ENCODE measurements around the gene BORCS6. TPM values are rescaled to one million over a fixed set of nuclear protein-coding genes. Genes with fewer than 3 reads are reported as not detected.
"Not testable (repeated sequence)": the region's sequence is repeated elsewhere in the genome, so short reads cannot be mapped to it uniquely, and the experiment has no call there.

BORCS6 gene
- polyA plus RNA-seq, 3 donors from 2014 or later = 24.0 to 38.8 (median 27.5) TPM

GRCh38 chr17:8173871-8174322 lies 16.1 kb downstream of the BORCS6 start:
- DNase-seq = no peak
- H3K4me1 Mint-ChIP-seq = peaks cover 44 to 55% of the 10 kb centered on the region in 2 donors
- H3K36me3 Mint-ChIP-seq = no peaks in the 10 kb centered on the region
- H3K9me3 Mint-ChIP-seq = no peaks in the 10 kb centered on the region
- peaks cover 11 to 16% (median 11%) of the 10 kb centered on the region in 3 donors for H3K27me3 Mint-ChIP-seq (ENCODE audit: low read depth in 3 of 3)
- H3K27ac Mint-ChIP-seq = peak overlapping the region; percentile 99 to 100 (median 100)
- peak overlapping the region; percentile 92 to 93 (median 93) for H3K4me3 Mint-ChIP-seq

GRCh38 chr17:8173056-8173870 lies 16.7 kb downstream of the BORCS6 start:
- peaks cover 11 to 16% (median 11%) of the 10 kb centered on the region in 3 donors for H3K27me3 Mint-ChIP-seq (ENCODE audit: low read depth in 3 of 3)
- no peaks in the 10 kb centered on the region for H3K36me3 Mint-ChIP-seq
- peak; percentile 87 to 94 (median 94) for DNase-seq
- no peaks in the 10 kb centered on the region for H3K9me3 Mint-ChIP-seq
- peak overlapping the region; percentile 92 to 93 (median 93) for H3K4me3 Mint-ChIP-seq
- H3K4me1 Mint-ChIP-seq = peaks cover 44 to 55% of the 10 kb centered on the region in 2 donors
- H3K27ac Mint-ChIP-seq = peak overlapping the region; percentile 99 to 100 (median 100)

GRCh38 chr17:8170186-8170585 lies 19.8 kb downstream of the BORCS6 start:
- not testable (repeated sequence) for DNase-seq, H3K4me3 Mint-ChIP-seq, H3K36me3 Mint-ChIP-seq, H3K9me3 Mint-ChIP-seq, H3K27ac Mint-ChIP-seq
- H3K27me3 Mint-ChIP-seq (ENCODE audit: low read depth in 3 of 3) = peaks cover 5 to 15% (median 11%) of the 10 kb centered on the region in 3 donors
- H3K4me1 Mint-ChIP-seq = peaks cover 24 to 35% of the 10 kb centered on the region in 2 donors

GRCh38 chr17:8167526-8167925 lies 22.5 kb downstream of the BORCS6 start:
- Mint-ChIP-seq H3K27ac (no peak overlapping the region), H3K36me3 (no peaks in the 10 kb centered on the region), H3K4me3 (no peak overlapping the region)

GRCh38 chr17:8166731-8167130 lies 23.2 kb downstream of the BORCS6 start:
- Mint-ChIP-seq H3K36me3 (no peaks in the 10 kb centered on the region), H3K27ac (peak overlapping the region in 1 of 6 donors; percentile 9), H3K9me3 (no peaks in the 10 kb centered on the region), H3K27me3 (ENCODE audit: low read depth in 3 of 3) (peaks cover 11 to 26% (median 14%) of the 10 kb centered on the region in 3 donors), H3K4me1 (peaks cover 25 to 29% of the 10 kb centered on the region in 2 donors), H3K4me3 (no peak overlapping the region)
- DNase-seq = no peak

More at GRCh38 chr17:8167526-8167925, 22.5 kb downstream of the BORCS6 start:
- no peaks in the 10 kb centered on the region for H3K9me3 Mint-ChIP-seq
- H3K27me3 Mint-ChIP-seq (ENCODE audit: low read depth in 3 of 3) = peaks cover 9 to 22% (median 14%) of the 10 kb centered on the region in 3 donors
- DNase-seq = no peak
- peaks cover 25 to 31% of the 10 kb centered on the region in 2 donors for H3K4me1 Mint-ChIP-seq

GRCh38 chr17:8164815-8165131 lies 25.2 kb downstream of the BORCS6 start:
- Mint-ChIP-seq H3K9me3 (no peaks in the 10 kb centered on the region), H3K36me3 (peaks cover 0 to 9% (median 3%) of the 10 kb centered on the region in 3 donors), H3K27ac (peak overlapping the region in 5 of 6 donors; percentile 97 to 99 (median 98)), H3K4me3 (peak overlapping the region; percentile 80 to 93 (median 86)), H3K27me3 (ENCODE audit: low read depth in 3 of 3) (peaks cover 11 to 33% (median 17%) of the 10 kb centered on the region in 3 donors), H3K4me1 (peaks cover 44 to 48% of the 10 kb centered on the region in 2 donors)
- DNase-seq = no peak

- DNase-seq = peak; percentile 80 to 81 (median 80)
- Mint-ChIP-seq H3K27ac (peak overlapping the region in 5 of 6 donors; percentile 97 to 99 (median 98)), H3K9me3 (no peaks in the 10 kb centered on the region), H3K4me1 (peaks cover 45 to 54% of the 10 kb centered on the region in 2 donors), H3K4me3 (peak overlapping the region; percentile 80 to 93 (median 86)), H3K36me3 (peaks cover 0 to 9% (median 3%) of the 10 kb centered on the region in 3 donors), H3K27me3 (ENCODE audit: low read depth in 3 of 3) (peaks cover 11 to 33% (median 17%) of the 10 kb centered on the region in 3 donors)
Measured at GRCh38 chr17:8163978-8164814, 25.8 kb downstream of the BORCS6 start.

GRCh38 chr17:8162997-8163977 lies 26.7 kb downstream of the BORCS6 start:
- Mint-ChIP-seq H3K27ac (peak overlapping the region in 5 of 6 donors; percentile 97 to 99 (median 98)), H3K9me3 (no peaks in the 10 kb centered on the region), H3K27me3 (ENCODE audit: low read depth in 3 of 3) (peaks cover 11 to 40% (median 21%) of the 10 kb centered on the region in 3 donors), H3K4me1 (peaks cover 52 to 63% of the 10 kb centered on the region in 2 donors), H3K36me3 (peaks cover 0 to 13% (median 9%) of the 10 kb centered on the region in 3 donors), H3K4me3 (peak overlapping the region; percentile 80 to 93 (median 86))
- peak in 1 of 3 donors; percentile 53 for DNase-seq

- Mint-ChIP-seq H3K4me3 (peak within 1 kb of the TSS; percentile 81 to 93 (median 89)), H3K4me1 (peaks cover 56 to 64% of the 10 kb centered on the region in 2 donors), H3K27ac (peak within 1 kb of the TSS in 5 of 6 donors; percentile 97 to 99 (median 98)), H3K27me3 (ENCODE audit: low read depth in 3 of 3) (peaks cover 11 to 43% (median 22%) of the 10 kb centered on the region in 3 donors), H3K9me3 (no peaks in the 10 kb centered on the region), H3K36me3 (peaks cover 0 to 13% (median 9%) of the 10 kb centered on the region in 3 donors)
- peak; percentile 88 to 91 (median 90) for DNase-seq
Measured at GRCh38 chr17:8162233-8162996, 27.6 kb downstream of the BORCS6 start, which contains the start of gene VAMP2. TSS of gene VAMP2 (minus strand) at chr17:8162948. CDS start at chr17:8162879, 69 bp downstream.

- peaks cover 0 to 13% (median 9%) of the 10 kb centered on the region in 3 donors for H3K36me3 Mint-ChIP-seq
- peak overlapping the region in 4 of 6 donors; percentile 91 to 97 (median 94) for H3K27ac Mint-ChIP-seq
- H3K4me3 Mint-ChIP-seq = peak overlapping the region; percentile 81 to 91 (median 86)
- no peaks in the 10 kb centered on the region for H3K9me3 Mint-ChIP-seq
- peaks cover 11 to 43% (median 22%) of the 10 kb centered on the region in 3 donors for H3K27me3 Mint-ChIP-seq (ENCODE audit: low read depth in 3 of 3)
- no peak for DNase-seq
- H3K4me1 Mint-ChIP-seq = peaks cover 56 to 64% of the 10 kb centered on the region in 2 donors
Measured at GRCh38 chr17:8161289-8162232, 28.4 kb downstream of the BORCS6 start.

- H3K4me1 Mint-ChIP-seq = peaks cover 56 to 64% of the 10 kb centered on the region in 2 donors
- DNase-seq = no peak
- peak overlapping the region in 4 of 6 donors; percentile 91 to 97 (median 94) for H3K27ac Mint-ChIP-seq
Measured at GRCh38 chr17:8160741-8161221, 29.2 kb downstream of the BORCS6 start.

More at GRCh38 chr17:8160741-8161221, 29.2 kb downstream of the BORCS6 start:
- Mint-ChIP-seq H3K27me3 (ENCODE audit: low read depth in 3 of 3) (peaks cover 11 to 43% (median 22%) of the 10 kb centered on the region in 3 donors), H3K9me3 (no peaks in the 10 kb centered on the region), H3K36me3 (peaks cover 0 to 13% (median 9%) of the 10 kb centered on the region in 3 donors), H3K4me3 (peak overlapping the region; percentile 81 to 91 (median 86))
